Stomach (tissue), 9 donors: ENCODE results near the gene ATG9A. TPM values are rescaled to one million over a fixed set of nuclear protein-coding genes. Genes with fewer than 3 reads are reported as not detected.

ENCODE experiments used
- DNase-seq, 2 donors: peaks; one replicate each; pipeline versions ENCODE4 v3.0.0 to v3.0.0-alpha.2; 2013 to 2019
- H3K27ac ChIP-seq, 5 donors: fragments of 200-600 bp in 4 of 5; sonication (generic) in 4 of 5; one replicate each; pipeline ENCODE4 v1.5.1; 2013 to 2019; ENCODE audit warnings: mild to moderate bottlenecking in 1 of 5, moderate library complexity in 1 of 5
- H3K27me3 ChIP-seq, 3 donors: fragments of 200-600 bp; sonication (generic); one replicate each; pipeline ENCODE4 v1.5.1; 2017 to 2019; ENCODE audit warnings: mixed run types in 1 of 3
- H3K36me3 ChIP-seq, 4 donors: fragments of 200-600 bp; sonication (generic); 1 replicate in 3 of 4; 2 replicates in 1 of 4; pipeline ENCODE4 v1.5.1; 2016 to 2019
- H3K4me1 ChIP-seq, 4 donors: fragments of 200-600 bp; sonication (generic); one replicate each; pipeline ENCODE4 v1.5.1; 2016 to 2019
- H3K4me3 ChIP-seq, 4 donors: fragments of 200-600 bp; sonication (generic) in 3 of 4; one replicate each; pipeline ENCODE4 v1.5.1; 2016 to 2019; ENCODE audit warnings: mild to moderate bottlenecking in 1 of 4
- H3K9me3 ChIP-seq, 4 donors: fragments of 200-600 bp; sonication (generic); one replicate each; pipeline ENCODE4 v1.5.1; 2016 to 2019
- CTCF ChIP-seq, 7 experiments: fragments of 450-650 bp in 4 of 7; fragments of 200-600 bp in 3 of 7; sonication (generic) in 3 of 7; IDR thresholded peaks; one replicate each; pipeline ENCODE4 v1.5.1; 2016 to 2019; ENCODE audit warnings: antibody characterized with exemption in 7 of 7, control low read depth in 2 of 7, mild to moderate bottlenecking in 1 of 7
- EP300 ChIP-seq: sonication (generic); formaldehyde crosslinking; IDR thresholded peaks from one replicate; pipeline ENCODE4 v1.6.1; 2017; ENCODE audit warnings: antibody characterized with exemption
- POLR2A ChIP-seq, 4 donors: fragments of 450-650 bp; IDR thresholded peaks; one replicate each; pipeline ENCODE4 v1.6.1; 2016; ENCODE audit warnings: antibody characterized with exemption in 4 of 4, control low read depth in 2 of 4, mild to moderate bottlenecking in 1 of 4, moderate library complexity in 1 of 4
- POLR2AphosphoS5 ChIP-seq, 3 donors: sonication (generic); formaldehyde crosslinking; IDR thresholded peaks; one replicate each; pipeline ENCODE4 v1.6.1; 2016; ENCODE audit warnings: antibody characterized with exemption in 3 of 3
- WGBS, 5 donors: extraction: QIAGEN DNeasy Blood & Tissue Kit in 3 of 5; methylation state at CpG; one replicate each; pipeline versions ENCODE4 v1.1.5 to v1.1.7; 2013 to 2018; 5-methylcytosine and 5-hydroxymethylcytosine counted together
- intact Hi-C: fragments of 100-400 bp; cut with DNase I; formaldehyde crosslinking; loops from one replicate; pipeline ENCODE4 v1.15.1; 2023; ENCODE audit warnings: low total_unique reads
- polyA plus RNA-seq, 3 donors: library from polyadenylated mRNA; stranded (reverse); fragments of 200-250 nt; gene quantifications; one replicate each; pipeline ENCODE4 v1.2.3, GENCODE V29; 2013
- total RNA-seq, 5 donors: library from RNA; depleted of rRNA; stranded (reverse); fragments of >200 nt; gene quantifications; one replicate each; pipeline versions ENCODE4 v1.1.0 to v1.2.3, GENCODE V29; 2014 to 2016
- donor health status: healthy with polysubstance abuse.
- donor health status: Bipolar disorder and iron deficiency.
- donor health status: healthy.

Gene ATG9A
- total and polyA plus RNA-seq, 8 donors = 1.4 to 100 (median 16.1) TPM

DNA sequence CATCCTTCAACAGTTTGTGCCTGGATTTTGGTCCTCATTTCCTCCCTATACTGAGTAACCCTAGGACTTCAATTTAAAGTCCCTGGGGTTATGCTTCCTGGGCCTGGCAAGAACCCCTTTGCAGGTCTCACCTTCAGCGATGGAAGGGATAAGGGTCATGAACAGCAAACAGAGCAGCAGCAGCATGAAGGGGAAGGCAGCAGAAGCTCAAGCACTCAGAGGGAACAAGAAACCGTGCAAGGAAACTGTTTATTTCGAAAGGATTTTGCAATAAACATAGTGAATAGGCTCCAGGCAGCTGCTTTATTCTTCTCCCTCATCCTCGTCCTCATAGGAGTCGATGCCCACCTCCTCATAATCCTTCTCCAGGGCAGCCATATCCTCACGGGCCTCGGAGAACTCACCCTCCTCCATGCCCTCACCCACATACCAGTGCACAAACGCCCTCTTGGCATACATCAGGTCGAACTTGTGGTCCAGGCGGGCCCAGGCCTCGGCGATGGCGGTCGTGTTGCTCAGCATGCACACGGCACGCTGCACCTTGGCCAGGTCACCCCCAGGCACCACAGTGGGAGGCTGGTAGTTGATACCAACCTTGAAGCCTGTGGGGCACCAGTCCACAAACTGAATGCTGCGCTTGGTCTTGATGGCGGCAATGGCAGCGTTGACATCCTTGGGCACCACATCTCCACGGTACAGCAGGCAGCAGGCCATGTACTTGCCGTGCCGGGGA, 20.8 kb upstream of the ATG9A start:
- TF ChIP-seq POLR2A (IDR thresholded peaks at IDR 0.05) (no peak), POLR2AphosphoS5 (IDR thresholded peaks at IDR 0.05) (no peak), EP300 (no peak), CTCF (IDR thresholded peaks at IDR 0.05) (no peak)
- Histone ChIP-seq H3K27me3 (no peaks in the 10 kb centered on the region), H3K4me3 (peak overlapping the region in 3 of 4 donors; percentile 13 to 41 (median 26)), H3K27ac (peak overlapping the region; percentile 86 to 98 (median 94)), H3K4me1 (peaks cover 86 to 99% (median 90%) of the 10 kb centered on the region in 4 donors), H3K36me3 (peaks cover 14 to 43% (median 28%) of the 10 kb centered on the region in 4 donors), H3K9me3 (no peaks in the 10 kb centered on the region)
- intact Hi-C loops = no loop called here
- WGBS, 5 donors = 51 to 60% (median 60%) methylated on average over 22 of the region's 22 CpGs
- DNase-seq = no peak

- intact Hi-C loops = no loop called here
- TF ChIP-seq POLR2AphosphoS5 (IDR thresholded peaks at IDR 0.05) (peak; percentile 69 to 92 (median 83)), POLR2A (IDR thresholded peaks at IDR 0.05) (peak in 1 of 4 donors; percentile 26), CTCF (IDR thresholded peaks at IDR 0.05) (no peak)
- Histone ChIP-seq H3K36me3 (peaks cover 14 to 43% (median 28%) of the 10 kb centered on the region in 4 donors), H3K4me3 (peak overlapping the region; percentile 13 to 41 (median 22)), H3K27ac (peak overlapping the region; percentile 86 to 98 (median 94)), H3K4me1 (peaks cover 79 to 100% (median 90%) of the 10 kb centered on the region in 4 donors), H3K9me3 (no peaks in the 10 kb centered on the region), H3K27me3 (no peaks in the 10 kb centered on the region)
- peak; percentile 94 for DNase-seq
- 5 to 7% (median 6%) methylated on average over 6 to 7 of the region's 7 CpGs for WGBS, 5 donors
Observed at GRCh38 chr2:219249203-219249980, 20.0 kb upstream of the ATG9A start.

DNA sequence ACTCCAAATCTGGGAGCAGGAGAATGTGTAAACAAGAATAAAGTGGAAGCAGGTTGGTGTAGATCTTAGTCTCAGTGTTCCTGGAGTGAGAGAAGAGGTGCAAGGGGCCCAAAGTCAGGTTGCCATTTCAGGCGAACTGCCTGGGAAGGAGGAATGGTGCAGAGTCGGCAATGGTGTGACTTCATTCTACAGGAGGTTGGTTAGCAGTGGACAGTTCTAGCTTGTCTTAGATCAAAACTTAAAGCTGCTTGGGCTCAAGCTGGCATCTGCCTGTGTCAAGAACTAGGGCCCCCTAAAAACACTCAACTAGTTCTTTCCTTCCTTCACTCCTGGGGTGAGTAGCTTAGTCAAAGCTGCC, 19.4 kb upstream of the ATG9A start:
- H3K36me3 ChIP-seq = peaks cover 14 to 43% (median 28%) of the 10 kb centered on the region in 4 donors
- H3K27me3 ChIP-seq = no peaks in the 10 kb centered on the region
- intact Hi-C loops = no loop called here
- H3K4me3 ChIP-seq = peak overlapping the region; percentile 1 to 41 (median 22)
- TF ChIP-seq EP300 (no peak), CTCF (IDR thresholded peaks at IDR 0.05) (no peak), POLR2A (IDR thresholded peaks at IDR 0.05) (no peak), POLR2AphosphoS5 (IDR thresholded peaks at IDR 0.05) (no peak)
- 39 to 53% (median 46%) methylated on average over 2 of the region's 2 CpGs for WGBS, 5 donors
- DNase-seq = no peak
- no peaks in the 10 kb centered on the region for H3K9me3 ChIP-seq
- H3K27ac ChIP-seq = peak overlapping the region; percentile 86 to 98 (median 94)
- peaks cover 73 to 95% (median 91%) of the 10 kb centered on the region in 4 donors for H3K4me1 ChIP-seq
